ENCODE data around the gene YBEY.
"Not testable (repeated sequence)": the region's sequence is repeated elsewhere in the genome, so short reads cannot be mapped to it uniquely, and the experiment has no call there.

- TF ChIP-seq ATF2 (IDR thresholded peaks at IDR 0.05; ENCODE audit: low read length); KDM1A (IDR thresholded peaks at IDR 0.05; ENCODE audit: borderline replicate concordance, low read length); EZH2 (IDR thresholded peaks at IDR 0.05; ENCODE audit: low read depth, low read length, severe bottlenecking); POLR2A (IDR thresholded peaks at IDR 0.05; ENCODE audit: control extremely low read depth in 1 of 2, low read depth in 2 of 2, low read length in 2 of 2); BRCA1 (IDR thresholded peaks at IDR 0.05; ENCODE audit: low read depth, low read length): not testable (repeated sequence)
Observed at GRCh38 chr21:46241577-46241976, 44.6 kb upstream of the YBEY start.

Data from H1 (cell line).